A549 (cell line): Measurements from ENCODE around the gene TVP23C. TPM values are rescaled to one million over a fixed set of nuclear protein-coding genes. Genes with fewer than 3 reads are reported as not detected.

Source experiments
- ATAC-seq, 2 experiments: fragments of 200-7000 bp in 1 of 2; fragments of >200 bp in 1 of 2; cut with Nextera tagmentation in 1 of 2; cut with Tn5 transposase in 1 of 2; 3 replicates each; pipeline versions ENCODE4 v1.8.0 to v1.9.1; 2018 to 2020; ENCODE audit warnings: mild to moderate bottlenecking in 1 of 2, moderate library complexity in 1 of 2
- CTCF ChIA-PET: fragments of 300-600 bp; sonication (Branson Sonifier 250); formaldehyde crosslinking; extraction: SDS; loops from one replicate; lab custom pipeline; 2021; ENCODE audit warnings: antibody characterized with exemption, inconsistent platforms; lab: Yijun Ruan, JAX
- POLR2A ChIA-PET: fragments of 350-600 bp; formaldehyde crosslinking; extraction: SDS; loops from one replicate; lab custom pipeline; 2021; ENCODE audit warnings: antibody characterized with exemption, inconsistent platforms; lab: Yijun Ruan, JAX
- DNase-seq, 2 experiments: peaks; one replicate each; pipeline versions ENCODE4 v3.0.0 to v3.0.0-alpha.2; 2011 to 2016; ENCODE audit warnings: low read depth in 1 of 2, low spot score in 1 of 2
- FAIRE-seq: peaks from 2 replicates; lab custom pipeline; 2011; peaks lifted over from hg19 to GRCh38; lab: Jason Lieb, UNC
- H3K27ac ChIP-seq, 2 experiments: fragments of >200 bp; sonication (Bioruptor Twin); formaldehyde crosslinking; 3 replicates each; pipeline ENCODE4 v1.5.1; 2016 to 2017
- H3K4me1 ChIP-seq: fragments of >200 bp; sonication (Bioruptor Twin); formaldehyde crosslinking; 3 replicates; pipeline ENCODE4 v1.6.1; 2016
- H3K4me2 ChIP-seq: fragments of >200 bp; sonication (Bioruptor Twin); formaldehyde crosslinking; 3 replicates; pipeline ENCODE4 v1.6.1; 2016
- H3K4me3 ChIP-seq: fragments of >200 bp; sonication (Bioruptor Twin); formaldehyde crosslinking; 3 replicates; pipeline ENCODE4 v1.5.1; 2016
- H3K9me3 ChIP-seq: fragments of >200 bp; sonication (Bioruptor Twin); formaldehyde crosslinking; 3 replicates; pipeline ENCODE4 v1.6.1; 2016
- BCL3 ChIP-seq: fragments of >200 bp; sonication (Bioruptor Twin); formaldehyde crosslinking; IDR thresholded peaks from 3 replicates; pipeline ENCODE4 v1.6.1; 2016
- CEBPB ChIP-seq, 2 experiments: fragments of >200 bp in 1 of 2; sonication (Bioruptor Twin) in 1 of 2; formaldehyde crosslinking in 1 of 2; IDR thresholded peaks; 2 replicates each; pipeline ENCODE4 v1.6.1; 2012 to 2016
- EHMT2 ChIP-seq: fragments of 200-600 bp; sonication (generic); IDR thresholded peaks from 2 replicates; pipeline ENCODE4 v1.6.1; 2016; ENCODE audit warnings: antibody characterized with exemption, low read depth, mild to moderate bottlenecking, moderate library complexity
- FOXS1 ChIP-seq: fragments of 250-450 bp; sonication (Bioruptor Pico); IDR thresholded peaks from 2 replicates; pipeline ENCODE4 v1.5.0; 2020; ENCODE audit warnings: mild to moderate bottlenecking, moderate library complexity
- GATA3 ChIP-seq: IDR thresholded peaks from 2 replicates; pipeline ENCODE4 v1.6.1; 2012; ENCODE audit warnings: borderline replicate concordance
- HES2 ChIP-seq: fragments of >200 bp; sonication (Bioruptor Twin); formaldehyde crosslinking; IDR thresholded peaks from 2 replicates; pipeline ENCODE4 v1.6.1; 2016
- HEYL ChIP-seq: fragments of 250-450 bp; sonication (Bioruptor Pico); IDR thresholded peaks from 2 replicates; pipeline ENCODE4 v1.8.0; 2021; ENCODE audit warnings: mild to moderate bottlenecking, moderate library complexity
- HOXA7 ChIP-seq: fragments of 250-450 bp; sonication (Bioruptor Pico); IDR thresholded peaks from 2 replicates; pipeline ENCODE4 v1.5.0; 2020; ENCODE audit warnings: mild to moderate bottlenecking, moderate library complexity
- HOXB5 ChIP-seq: fragments of 250-450 bp; sonication (Bioruptor Pico); IDR thresholded peaks from 2 replicates; pipeline ENCODE4 v1.5.0; 2020; ENCODE audit warnings: mild to moderate bottlenecking, moderate library complexity
- JUN ChIP-seq, 2 experiments: fragments of >200 bp; sonication (Bioruptor Twin); formaldehyde crosslinking; IDR thresholded peaks; 2 replicates in 1 of 2; 3 replicates in 1 of 2; pipeline ENCODE4 v1.6.1; 2016 to 2017
- KDM1A ChIP-seq: fragments of 200-600 bp; sonication (generic); IDR thresholded peaks from 2 replicates; pipeline ENCODE4 v1.6.1; 2016; ENCODE audit warnings: low read depth, mild to moderate bottlenecking
- MAZ ChIP-seq: fragments of 150-350 bp; IDR thresholded peaks from 2 replicates; pipeline ENCODE4 v1.6.1; 2014; ENCODE audit warnings: antibody characterized with exemption, low read depth, low read length, borderline replicate concordance
- MYC ChIP-seq: IDR thresholded peaks from 2 replicates; pipeline ENCODE4 v1.6.1; 2012; ENCODE audit warnings: mild to moderate bottlenecking, inconsistent platforms, low read length, improper control_type of control experiment, borderline replicate concordance
- NFE2L2 ChIP-seq: fragments of 150-350 bp; conservative IDR thresholded peaks from 2 replicates; pipeline ENCODE4 v1.6.1; 2014; ENCODE audit warnings: low read length
- PHF8 ChIP-seq: fragments of 200-600 bp; sonication (generic); IDR thresholded peaks from 2 replicates; pipeline ENCODE4 v1.6.1; 2016; ENCODE audit warnings: low read depth, mild to moderate bottlenecking, antibody characterized with exemption, moderate library complexity, borderline replicate concordance
- RCOR1 ChIP-seq: fragments of 150-350 bp; IDR thresholded peaks from 2 replicates; pipeline ENCODE4 v1.6.1; 2014; ENCODE audit warnings: antibody characterized with exemption, low read length, low read depth
- RFX5 ChIP-seq: fragments of 450-650 bp; IDR thresholded peaks from 2 replicates; pipeline ENCODE4 v1.7.1; 2014; ENCODE audit warnings: antibody characterized with exemption, mild to moderate bottlenecking, moderate library complexity
- RNF2 ChIP-seq: fragments of 200-600 bp; sonication (generic); IDR thresholded peaks from 2 replicates; pipeline ENCODE4 v1.6.1; 2016; ENCODE audit warnings: low read depth, mild to moderate bottlenecking, antibody characterized with exemption, moderate library complexity, borderline replicate concordance
- SMC3 ChIP-seq: fragments of >200 bp; sonication (Bioruptor Twin); formaldehyde crosslinking; IDR thresholded peaks from 3 replicates; pipeline ENCODE4 v1.6.1; 2018; ENCODE audit warnings: inconsistent platforms
- TP53 ChIP-seq: fragments of 250-450 bp; sonication (Bioruptor Pico); IDR thresholded peaks from 2 replicates; pipeline ENCODE4 v1.5.0; 2021; ENCODE audit warnings: mild to moderate bottlenecking, moderate library complexity
- ZC3H11A ChIP-seq: fragments of 450-650 bp; IDR thresholded peaks from 2 replicates; pipeline ENCODE4 v1.6.1; 2014; ENCODE audit warnings: antibody characterized with exemption, mild to moderate bottlenecking
- ZFP36 ChIP-seq: fragments of 450-650 bp; IDR thresholded peaks from 2 replicates; pipeline ENCODE4 v1.6.1; 2014; ENCODE audit warnings: borderline replicate concordance; ENCODE audit not compliant: partially characterized antibody
- ZSCAN20 ChIP-seq: fragments of 250-450 bp; sonication (Bioruptor Pico); IDR thresholded peaks from 2 replicates; pipeline ENCODE4 v1.8.0; 2022; ENCODE audit warnings: mild to moderate bottlenecking, moderate library complexity
- WGBS: methylation state at CpG from one replicate; pipeline ENCODE4 v1.1.6; 2017; ENCODE audit errors: missing lambda C conversion rate; 5-methylcytosine and 5-hydroxymethylcytosine counted together
- polyA plus RNA-seq, 4 experiments: library from polyadenylated mRNA; depleted of rRNA in 3 of 4; stranded (reverse); fragments of >200 nt; fragmentation: RNase III in 1 of 4; extraction: RNeasy Plus Mini Kit Qiagen cat#74134 plus additional on column Dnase treatment in 1 of 4; gene quantifications; 2 replicates in 3 of 4; 3 replicates in 1 of 4; pipeline ENCODE4 v1.2.3, GENCODE V29; 2011 to 2017
- TF ChIP-seq, protein P1 (sequence below): fragments of 250-450 bp; sonication (Bioruptor Pico); IDR thresholded peaks from 2 replicates; pipeline ENCODE4 v1.5.0; 2020; ENCODE audit warnings: low read depth, mild to moderate bottlenecking, moderate library complexity
- TF ChIP-seq, protein P2 (sequence below): fragments of 200-600 bp; sonication (generic); IDR thresholded peaks from 2 replicates; pipeline ENCODE4 v1.6.1; 2016; ENCODE audit warnings: antibody characterized with exemption, mild to moderate bottlenecking, moderate library complexity

Gene TVP23C
- polyA plus RNA-seq, 2 of the 4 experiments (the other 2 are of a cell fraction) = 19.9 to 22.7 TPM

DNA sequence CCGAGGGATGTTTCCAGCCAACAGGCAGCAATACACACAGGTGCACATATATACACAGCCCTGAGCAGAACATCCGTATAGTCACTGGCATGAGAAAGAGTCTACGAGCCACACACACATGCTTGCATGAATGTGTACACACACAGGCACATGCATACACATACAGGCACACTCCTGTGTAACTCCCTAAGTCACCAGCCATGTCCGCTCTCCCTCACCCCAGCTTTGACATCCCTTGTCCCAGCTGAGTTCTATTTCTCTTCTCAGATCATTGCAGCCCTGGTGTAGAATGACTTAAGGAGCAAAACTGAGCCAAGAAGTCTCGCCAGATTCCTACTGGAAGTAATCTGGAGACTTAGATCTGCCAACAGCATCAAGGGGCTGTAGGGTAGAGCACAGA lies 108.9 kb downstream of the TVP23C start:
- TF ChIP-seq HOXA7 (CRISPR knock-in tag) = no peak
- TF ChIP-seq, protein P1, sequence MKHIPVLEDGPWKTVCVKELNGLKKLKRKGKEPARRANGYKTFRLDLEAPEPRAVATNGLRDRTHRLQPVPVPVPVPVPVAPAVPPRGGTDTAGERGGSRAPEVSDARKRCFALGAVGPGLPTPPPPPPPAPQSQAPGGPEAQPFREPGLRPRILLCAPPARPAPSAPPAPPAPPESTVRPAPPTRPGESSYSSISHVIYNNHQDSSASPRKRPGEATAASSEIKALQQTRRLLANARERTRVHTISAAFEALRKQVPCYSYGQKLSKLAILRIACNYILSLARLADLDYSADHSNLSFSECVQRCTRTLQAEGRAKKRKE (CRISPR knock-in tag) = no peak
- no peak for TF ChIP-seq HES2
- TF ChIP-seq RNF2 = no peak
- TF ChIP-seq MAZ = no peak
- no peak for TF ChIP-seq SMC3
- TF ChIP-seq EHMT2 = no peak
- no peak for TF ChIP-seq HOXB5 (CRISPR knock-in tag)
- no peak for TF ChIP-seq ZC3H11A
- TF ChIP-seq RFX5 = no peak
- no peak for TF ChIP-seq JUN (IDR thresholded peaks at IDR 0.05)
- TF ChIP-seq PHF8 = no peak
- no peak for TF ChIP-seq TP53
- Histone ChIP-seq H3K4me3 (no peak overlapping the region), H3K27ac (no peak overlapping the region), H3K9me3 (no peaks in the 10 kb centered on the region), H3K4me2 (no peak overlapping the region), H3K4me1 (no peaks in the 10 kb centered on the region)
- FAIRE-seq (no peak), DNase-seq (no peak), ATAC-seq (no peak)
- ChIA-PET CTCF (interaction anchor here (0.9 to 1.2 kb wide), 5 partner anchors 12 to 131 kb away, joined by 3 read pairs; no protein-coding TSS in a partner anchor), POLR2A (no interaction called here)
- 90% methylated on average over 5 of the region's 5 CpGs for WGBS

DNA sequence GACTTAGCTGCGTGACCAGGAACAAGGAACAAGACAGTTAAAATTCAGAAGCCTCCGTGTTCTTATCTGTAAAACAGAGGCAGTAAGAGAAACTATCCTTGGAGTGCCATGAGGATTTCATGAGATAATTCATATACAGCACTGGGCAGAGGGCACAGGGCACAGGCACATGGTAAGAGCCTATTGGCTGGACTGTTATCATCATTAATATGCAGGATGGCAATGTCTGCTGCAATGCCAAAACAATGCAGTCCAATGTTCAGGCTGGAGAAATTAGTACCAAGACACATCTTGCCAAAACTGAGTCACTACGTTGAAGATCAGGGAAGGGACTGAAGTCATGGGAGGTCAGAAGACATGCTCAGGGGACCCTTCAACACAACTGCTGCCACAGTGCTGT lies 109.5 kb downstream of the TVP23C start:
- FAIRE-seq = no peak
- TF ChIP-seq, protein P2, sequence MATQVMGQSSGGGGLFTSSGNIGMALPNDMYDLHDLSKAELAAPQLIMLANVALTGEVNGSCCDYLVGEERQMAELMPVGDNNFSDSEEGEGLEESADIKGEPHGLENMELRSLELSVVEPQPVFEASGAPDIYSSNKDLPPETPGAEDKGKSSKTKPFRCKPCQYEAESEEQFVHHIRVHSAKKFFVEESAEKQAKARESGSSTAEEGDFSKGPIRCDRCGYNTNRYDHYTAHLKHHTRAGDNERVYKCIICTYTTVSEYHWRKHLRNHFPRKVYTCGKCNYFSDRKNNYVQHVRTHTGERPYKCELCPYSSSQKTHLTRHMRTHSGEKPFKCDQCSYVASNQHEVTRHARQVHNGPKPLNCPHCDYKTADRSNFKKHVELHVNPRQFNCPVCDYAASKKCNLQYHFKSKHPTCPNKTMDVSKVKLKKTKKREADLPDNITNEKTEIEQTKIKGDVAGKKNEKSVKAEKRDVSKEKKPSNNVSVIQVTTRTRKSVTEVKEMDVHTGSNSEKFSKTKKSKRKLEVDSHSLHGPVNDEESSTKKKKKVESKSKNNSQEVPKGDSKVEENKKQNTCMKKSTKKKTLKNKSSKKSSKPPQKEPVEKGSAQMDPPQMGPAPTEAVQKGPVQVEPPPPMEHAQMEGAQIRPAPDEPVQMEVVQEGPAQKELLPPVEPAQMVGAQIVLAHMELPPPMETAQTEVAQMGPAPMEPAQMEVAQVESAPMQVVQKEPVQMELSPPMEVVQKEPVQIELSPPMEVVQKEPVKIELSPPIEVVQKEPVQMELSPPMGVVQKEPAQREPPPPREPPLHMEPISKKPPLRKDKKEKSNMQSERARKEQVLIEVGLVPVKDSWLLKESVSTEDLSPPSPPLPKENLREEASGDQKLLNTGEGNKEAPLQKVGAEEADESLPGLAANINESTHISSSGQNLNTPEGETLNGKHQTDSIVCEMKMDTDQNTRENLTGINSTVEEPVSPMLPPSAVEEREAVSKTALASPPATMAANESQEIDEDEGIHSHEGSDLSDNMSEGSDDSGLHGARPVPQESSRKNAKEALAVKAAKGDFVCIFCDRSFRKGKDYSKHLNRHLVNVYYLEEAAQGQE = no peak
- TF ChIP-seq CEBPB (IDR thresholded peaks at IDR 0.05) (no peak), MYC (no peak), RCOR1 (no peak), KDM1A (no peak), NFE2L2 (no peak), GATA3 (no peak), HEYL (CRISPR knock-in tag) (no peak), MAZ (no peak), TP53 (no peak), ZFP36 (no peak), RNF2 (no peak), BCL3 (no peak), FOXS1 (CRISPR knock-in tag) (no peak), ZSCAN20 (CRISPR knock-in tag) (no peak)
- POLR2A ChIA-PET = no interaction called here
- no peak for DNase-seq
- CTCF ChIA-PET = interaction anchor here (1.2 kb wide), 1 partner anchor 30 kb away, joined by 3 read pairs; no protein-coding TSS in a partner anchor
- no peak for ATAC-seq
- Histone ChIP-seq H3K4me1 (no peaks in the 10 kb centered on the region), H3K4me2 (no peak overlapping the region), H3K27ac (no peak overlapping the region), H3K4me3 (no peak overlapping the region), H3K9me3 (no peaks in the 10 kb centered on the region)
- WGBS = 80% methylated on average over 3 of the region's 3 CpGs
